Heart right ventricle (tissue), 16 donors: ENCODE measurements around the gene GPR158. TPM values are rescaled to one million over a fixed set of nuclear protein-coding genes. Genes with fewer than 3 reads are reported as not detected.

Experiments used
- ATAC-seq, 8 donors: fragments of 200-7000 bp; cut with Tn5 transposase; one replicate each; pipeline ENCODE4 v1.9.1; 2020; ENCODE audit warnings: mild to moderate bottlenecking in 8 of 8, moderate library complexity in 8 of 8, moderate number of reproducible peaks in 1 of 8
- DNase-seq, 2 donors: peaks; one replicate each; pipeline ENCODE4 v3.0.0-alpha.2; 2020
- H3K27ac ChIP-seq, 10 donors: fragments of 200-600 bp; sonication (generic) in 2 of 10; one replicate each; pipeline versions ENCODE4 v1.5.0 to v1.8.0; 2020 to 2022; ENCODE audit warnings: mild to moderate bottlenecking in 3 of 10
- H3K27me3 ChIP-seq, 7 donors: fragments of 200-600 bp; one replicate each; pipeline ENCODE4 v1.8.0; 2021 to 2022; ENCODE audit warnings: mild to moderate bottlenecking in 2 of 7
- H3K36me3 ChIP-seq, 9 donors: fragments of 200-600 bp; sonication (generic) in 1 of 9; one replicate each; pipeline versions ENCODE4 v1.5.0 to v1.8.0; 2020 to 2022; ENCODE audit warnings: mild to moderate bottlenecking in 2 of 9
- H3K4me1 ChIP-seq, 9 donors: fragments of 200-600 bp; sonication (generic) in 1 of 9; one replicate each; pipeline versions ENCODE4 v1.5.0 to v1.8.0; 2020 to 2022; ENCODE audit warnings: mild to moderate bottlenecking in 4 of 9
- H3K4me3 ChIP-seq, 10 donors: fragments of 200-600 bp; sonication (generic) in 2 of 10; one replicate each; pipeline versions ENCODE4 v1.5.0 to v1.8.0; 2020 to 2022; ENCODE audit warnings: mild to moderate bottlenecking in 7 of 10, moderate library complexity in 2 of 10
- H3K9me3 ChIP-seq, 11 donors: fragments of 200-600 bp in 10 of 11; sonication (generic) in 2 of 11; one replicate each; pipeline versions ENCODE4 v1.5.0 to v1.8.0; 2013 to 2022; ENCODE audit warnings: mild to moderate bottlenecking in 2 of 11, control low read depth in 1 of 11, moderate library complexity in 1 of 11
- WGBS, 2 donors: extraction: QIAGEN DNeasy Blood & Tissue Kit; methylation state at CpG; one replicate each; pipeline ENCODE4 v1.1.7; 2013; ENCODE audit warnings: inconsistent platforms in 1 of 2; 5-methylcytosine and 5-hydroxymethylcytosine counted together
- intact Hi-C, 10 donors: fragments of 100-400 bp; cut with DNase I; formaldehyde crosslinking; loops; one replicate each; pipeline versions ENCODE4 v1.11.1 to v1.14.2; 2022
- polyA plus RNA-seq, 2 donors: library from polyadenylated mRNA; stranded (reverse); fragments of 200-250 nt; gene quantifications; one replicate each; pipeline ENCODE4 v1.2.3, GENCODE V29; 2013
- total RNA-seq, 10 donors: library from RNA; stranded (reverse); fragmentation: NEBNext Ultra II Directional in 3 of 10; extraction: Animal tissue kit (Norgen Biotek cat#: 25700) in 3 of 10; gene quantifications; one replicate each; pipeline versions ENCODE4 v1.2.1 to v1.2.4, GENCODE V29; 2021 to 2023
- TF ChIP-seq, protein P1 (sequence below), 9 donors: fragments of 200-600 bp; sonication (generic) in 2 of 9; IDR thresholded peaks; one replicate each; pipeline versions ENCODE4 v1.5.0 to v1.8.0; 2021 to 2022; ENCODE audit warnings: antibody characterized with exemption in 9 of 9, mild to moderate bottlenecking in 5 of 9, moderate library complexity in 1 of 9
- donor health status: Arrhythmogenic right ventricular cardiomyopathy.
- donor health status: ischemic (EF 13 %, LVEDD 7.1; RV severe dilation, severe dysfunction).
- donor health status: healthy with polysubstance abuse.
- donor health status: DM: no; HTN: yes; CAD: no.
- donor health status: DM: no; HTN: no; CAD: no.
- donor health status: ischemic (EF 25% LVEDD 6.9; RV normal size, moderate dysfunction).
- donor health status: ischemic (EF 25% LVEDD 5.7; RV mildly dilated, moderate dysfunction).
- donor health status: healthy.
- donor health status: DM: yes; HTN: yes; CAD: no.
- donor health status: Ischemic cardiomyopathy.
- donor health status: ischemic (EF 35%, LVEDD 5.7; RV mildly dilated, moderate dysfunction).
- donor health status: nonischemic (EF 11% LVEDD 7.7; RV severe dilation, severe dysfunction).
- donor health status: DM: yes; HTN: yes; CAD: no.
- donor health status: PGD.
- donor health status: ischemic (EF 29% LVEDD 5.4; RV normal size, mild dysfunction).
- donor health status: nonischemic (EF 23%, LVEDD 6.1; RV moderate dilation, normal function).

Gene GPR158
- total and polyA plus RNA-seq, 12 donors, result under 0.01 to 0.04 TPM; not detected in 10

DNA sequence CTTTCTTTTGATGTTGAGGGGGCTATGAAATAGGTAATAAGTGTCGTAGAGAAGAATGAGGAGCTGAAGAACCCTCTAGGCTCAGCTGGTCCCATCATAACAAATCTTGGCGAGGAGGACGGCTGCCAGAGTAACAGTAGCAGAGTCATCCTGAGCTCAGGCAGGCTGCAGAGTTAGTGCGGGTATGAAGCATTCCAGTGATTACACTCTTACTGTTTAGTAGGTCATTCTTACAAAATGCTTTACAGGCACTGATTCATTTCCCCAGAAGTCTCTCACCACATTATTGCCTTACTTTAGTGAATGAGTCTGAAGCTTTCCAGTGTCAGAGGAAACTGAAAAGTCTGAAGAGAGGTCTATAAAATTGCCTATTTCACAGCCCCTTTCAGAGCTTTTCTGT is 43.9 kb upstream of the GPR158 start:
- Histone ChIP-seq H3K4me3 (no peak overlapping the region), H3K36me3 (no peaks in the 10 kb centered on the region), H3K27me3 (peaks cover 0 to 7% (median 0%) of the 10 kb centered on the region in 7 donors), H3K4me1 (no peaks in the 10 kb centered on the region), H3K27ac (no peak overlapping the region), H3K9me3 (peaks cover 0 to 10% (median 7%) of the 10 kb centered on the region in 11 donors)
- WGBS, 2 donors, result 81 to 84% methylated on average over 4 of the region's 4 CpGs
- DNase-seq (no peak), ATAC-seq (no peak)
- intact Hi-C loops, result no loop called here
- TF ChIP-seq, protein P1, sequence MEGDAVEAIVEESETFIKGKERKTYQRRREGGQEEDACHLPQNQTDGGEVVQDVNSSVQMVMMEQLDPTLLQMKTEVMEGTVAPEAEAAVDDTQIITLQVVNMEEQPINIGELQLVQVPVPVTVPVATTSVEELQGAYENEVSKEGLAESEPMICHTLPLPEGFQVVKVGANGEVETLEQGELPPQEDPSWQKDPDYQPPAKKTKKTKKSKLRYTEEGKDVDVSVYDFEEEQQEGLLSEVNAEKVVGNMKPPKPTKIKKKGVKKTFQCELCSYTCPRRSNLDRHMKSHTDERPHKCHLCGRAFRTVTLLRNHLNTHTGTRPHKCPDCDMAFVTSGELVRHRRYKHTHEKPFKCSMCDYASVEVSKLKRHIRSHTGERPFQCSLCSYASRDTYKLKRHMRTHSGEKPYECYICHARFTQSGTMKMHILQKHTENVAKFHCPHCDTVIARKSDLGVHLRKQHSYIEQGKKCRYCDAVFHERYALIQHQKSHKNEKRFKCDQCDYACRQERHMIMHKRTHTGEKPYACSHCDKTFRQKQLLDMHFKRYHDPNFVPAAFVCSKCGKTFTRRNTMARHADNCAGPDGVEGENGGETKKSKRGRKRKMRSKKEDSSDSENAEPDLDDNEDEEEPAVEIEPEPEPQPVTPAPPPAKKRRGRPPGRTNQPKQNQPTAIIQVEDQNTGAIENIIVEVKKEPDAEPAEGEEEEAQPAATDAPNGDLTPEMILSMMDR (IDR thresholded peaks at IDR 0.05), result no peak

DNA sequence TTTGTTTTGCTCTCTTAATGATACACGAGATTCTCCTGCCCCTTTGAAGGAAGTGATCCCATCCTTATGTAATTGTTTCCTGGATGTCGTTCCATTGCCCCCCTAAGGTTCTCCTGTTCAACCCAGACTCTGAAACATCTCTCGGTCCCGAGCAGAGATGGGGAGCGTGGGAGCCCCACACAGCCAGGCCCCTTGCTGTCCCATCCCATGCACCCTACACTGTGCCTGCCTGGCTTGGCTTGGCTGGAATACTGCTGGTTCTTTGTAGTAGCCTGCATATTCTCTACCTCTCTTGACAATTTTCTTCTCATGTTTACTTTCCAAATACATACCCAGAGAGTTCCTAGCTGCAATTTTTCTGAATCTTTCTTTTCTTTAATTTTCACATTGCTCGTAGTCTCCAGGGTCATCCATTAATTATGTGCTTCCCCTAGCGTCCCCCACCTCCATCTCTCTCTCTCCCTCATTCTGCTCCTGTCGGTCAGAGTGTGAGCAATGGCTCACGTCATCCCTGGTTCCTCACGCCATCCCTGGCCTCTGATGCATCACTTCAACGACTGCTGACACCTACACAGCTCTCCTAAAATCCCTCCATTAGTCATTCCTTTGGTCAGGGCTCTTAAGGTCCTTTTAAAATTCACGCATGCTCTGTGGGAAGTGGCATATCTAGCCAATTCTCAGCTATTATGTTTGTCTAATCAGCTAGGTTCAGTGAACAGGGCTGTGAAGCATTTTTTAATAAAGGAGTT is 32.5 kb upstream of the GPR158 start:
- H3K27me3 ChIP-seq, result no peaks in the 10 kb centered on the region
- peaks cover 0 to 3% (median 0%) of the 10 kb centered on the region in 11 donors for H3K9me3 ChIP-seq
- ATAC-seq, result no peak
- H3K4me3 ChIP-seq, result no peak overlapping the region
- WGBS, 2 donors, result 68% methylated on average over 12 of the region's 12 CpGs
- H3K4me1 ChIP-seq, result no peaks in the 10 kb centered on the region
- H3K36me3 ChIP-seq, result no peaks in the 10 kb centered on the region
- TF ChIP-seq, protein P1 (IDR thresholded peaks at IDR 0.05), result no peak
- intact Hi-C loops, result no loop called here
- no peak overlapping the region for H3K27ac ChIP-seq
- DNase-seq, result no peak

DNA sequence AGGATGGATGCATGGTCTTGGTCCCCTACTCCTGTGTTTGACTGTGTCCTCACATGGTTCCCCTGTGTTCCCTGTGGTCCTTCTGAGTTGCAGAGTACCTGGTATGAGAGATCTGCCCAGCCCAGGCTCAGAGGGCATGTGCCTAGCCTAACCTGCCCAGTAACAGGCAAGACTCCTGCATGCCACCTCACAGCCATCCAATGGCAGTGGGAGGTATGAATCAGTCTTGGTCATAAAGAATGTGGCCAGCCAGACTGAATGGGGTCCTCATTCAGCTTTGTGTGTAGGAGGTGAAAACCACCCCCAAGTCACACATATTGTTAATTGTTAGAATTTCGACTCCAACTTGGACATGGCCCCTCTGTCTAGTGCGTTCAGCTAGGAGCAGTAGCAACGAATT is 17.2 kb upstream of the GPR158 start:
- WGBS, 2 donors, result 75 to 78% methylated on average over 3 of the region's 3 CpGs
- intact Hi-C loops, result no loop called here
- ATAC-seq, result no peak

DNA sequence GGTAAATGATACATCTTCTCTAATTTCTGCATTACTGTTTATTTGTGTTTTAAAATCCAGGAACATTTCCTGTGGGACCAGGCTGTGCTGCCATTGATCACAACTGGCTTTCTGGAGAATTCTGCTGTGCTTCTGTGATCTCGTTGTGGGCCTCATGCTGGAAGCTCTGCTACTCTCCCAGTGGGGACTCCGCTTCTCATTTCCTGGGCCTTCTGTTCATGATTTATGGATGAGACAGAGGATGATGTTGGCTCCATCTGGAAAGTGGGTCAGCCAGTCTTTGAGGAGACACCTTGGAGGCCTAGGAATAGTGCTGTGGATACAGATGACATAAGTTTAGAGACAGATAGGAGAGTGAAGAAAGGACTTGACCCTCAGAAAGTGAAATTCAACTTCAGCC is 15.2 kb upstream of the GPR158 start:
- Histone ChIP-seq H3K9me3 (no peaks in the 10 kb centered on the region), H3K36me3 (no peaks in the 10 kb centered on the region), H3K27ac (no peak overlapping the region), H3K27me3 (peaks cover 0 to 5% (median 0%) of the 10 kb centered on the region in 7 donors), H3K4me1 (no peaks in the 10 kb centered on the region), H3K4me3 (no peak overlapping the region)
- 76 to 78% methylated on average over 2 of the region's 2 CpGs for WGBS, 2 donors
- TF ChIP-seq, protein P1 (IDR thresholded peaks at IDR 0.05), result no peak
- DNase-seq (no peak), ATAC-seq (no peak)
- intact Hi-C loops, result no loop called here

More for the DNA sequence above, 17.2 kb upstream of the GPR158 start:
- H3K4me1 ChIP-seq, result no peaks in the 10 kb centered on the region
- H3K27me3 ChIP-seq, result peaks cover 0 to 5% (median 0%) of the 10 kb centered on the region in 7 donors
- no peak overlapping the region for H3K27ac ChIP-seq
- TF ChIP-seq, protein P1 (IDR thresholded peaks at IDR 0.05), result no peak
- H3K36me3 ChIP-seq, result no peaks in the 10 kb centered on the region
- no peak for DNase-seq
- peaks cover 0 to 2% (median 0%) of the 10 kb centered on the region in 11 donors for H3K9me3 ChIP-seq
- H3K4me3 ChIP-seq, result no peak overlapping the region
